GM12865 (cell line): ENCODE data around the gene BRINP1.

Experiments used
- DNase-seq: peaks from one replicate; pipeline ENCODE4 v3.0.0; 2010; ENCODE audit warnings: low read depth
- H3K4me3 ChIP-seq: 2 replicates; pipeline ENCODE4 v1.5.1; 2011; ENCODE audit warnings: mild to moderate bottlenecking, low read depth, low read length, control low read depth
- CTCF ChIP-seq: IDR thresholded peaks from 2 replicates; pipeline ENCODE4 v1.5.1; 2011; ENCODE audit warnings: low read length, control low read depth, low read depth, inconsistent platforms; ENCODE audit not compliant: insufficient read depth; ENCODE audit errors: missing control alignments

BRINP1 gene

DNA sequence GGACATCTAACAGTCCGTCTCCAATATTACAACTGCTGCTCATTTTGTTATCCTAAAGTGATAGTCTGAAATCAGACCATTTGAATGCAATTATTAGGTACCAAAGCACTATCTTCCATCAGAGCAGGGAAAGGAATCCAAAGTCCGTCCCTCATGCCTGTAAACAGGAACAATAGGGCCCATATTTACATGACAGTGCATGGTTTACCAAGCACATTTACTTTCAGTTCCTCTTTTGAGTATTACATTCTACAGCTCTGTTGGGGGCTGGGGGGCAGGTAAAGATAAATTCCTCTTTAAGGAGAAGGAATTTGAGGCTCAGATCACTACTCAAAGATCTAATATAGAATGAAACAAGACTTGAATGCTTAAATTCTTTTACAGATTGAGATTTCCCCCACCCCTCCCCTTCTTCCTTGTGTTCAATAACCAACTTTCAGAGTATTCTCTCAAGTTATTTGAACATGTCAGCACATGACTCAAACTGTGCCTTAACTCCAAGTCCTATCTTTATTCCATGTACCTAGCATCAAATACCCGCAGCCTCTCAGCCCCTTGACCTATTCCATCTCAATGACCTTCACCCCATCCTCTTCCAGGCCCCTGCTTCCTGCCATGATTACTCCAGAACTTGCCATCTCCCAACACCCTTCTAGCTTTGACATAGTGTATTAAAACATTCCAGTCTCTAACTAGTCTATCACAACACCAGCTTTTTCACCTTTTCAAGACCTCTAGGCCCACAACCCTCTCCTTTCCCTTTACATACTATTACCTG lies 71.0 kb downstream of the BRINP1 start:
- no peak for TF ChIP-seq CTCF
- peak; percentile 6 for DNase-seq
- no peak overlapping the region for H3K4me3 ChIP-seq

DNA sequence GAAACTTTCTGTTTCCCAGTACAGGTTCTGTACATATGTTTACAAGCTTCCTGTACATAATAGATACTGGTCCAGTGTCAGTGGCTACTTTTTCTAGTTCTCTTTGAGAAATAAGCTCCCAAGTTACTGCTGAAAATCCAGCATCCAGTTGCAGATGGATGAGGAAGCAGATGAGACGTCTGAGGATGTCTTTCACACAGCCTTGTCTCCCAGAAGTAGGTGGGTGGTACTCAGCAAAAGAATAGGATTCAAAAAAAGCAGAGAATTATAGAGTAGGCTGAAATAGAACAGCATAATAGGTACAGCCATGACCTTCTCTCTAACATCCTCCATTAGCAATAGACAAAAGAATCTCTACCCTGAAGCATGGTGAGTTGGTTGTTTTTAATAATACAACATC lies 77.7 kb downstream of the BRINP1 start:
- H3K4me3 ChIP-seq: no peak overlapping the region
- DNase-seq: no peak
- no peak for TF ChIP-seq CTCF

GRCh38 chr9:119289740-119290433 lies 79.3 kb downstream of the BRINP1 start:
- DNase-seq: peak; percentile 73
- peak; percentile 76 for TF ChIP-seq CTCF
- H3K4me3 ChIP-seq: no peak overlapping the region

DNA sequence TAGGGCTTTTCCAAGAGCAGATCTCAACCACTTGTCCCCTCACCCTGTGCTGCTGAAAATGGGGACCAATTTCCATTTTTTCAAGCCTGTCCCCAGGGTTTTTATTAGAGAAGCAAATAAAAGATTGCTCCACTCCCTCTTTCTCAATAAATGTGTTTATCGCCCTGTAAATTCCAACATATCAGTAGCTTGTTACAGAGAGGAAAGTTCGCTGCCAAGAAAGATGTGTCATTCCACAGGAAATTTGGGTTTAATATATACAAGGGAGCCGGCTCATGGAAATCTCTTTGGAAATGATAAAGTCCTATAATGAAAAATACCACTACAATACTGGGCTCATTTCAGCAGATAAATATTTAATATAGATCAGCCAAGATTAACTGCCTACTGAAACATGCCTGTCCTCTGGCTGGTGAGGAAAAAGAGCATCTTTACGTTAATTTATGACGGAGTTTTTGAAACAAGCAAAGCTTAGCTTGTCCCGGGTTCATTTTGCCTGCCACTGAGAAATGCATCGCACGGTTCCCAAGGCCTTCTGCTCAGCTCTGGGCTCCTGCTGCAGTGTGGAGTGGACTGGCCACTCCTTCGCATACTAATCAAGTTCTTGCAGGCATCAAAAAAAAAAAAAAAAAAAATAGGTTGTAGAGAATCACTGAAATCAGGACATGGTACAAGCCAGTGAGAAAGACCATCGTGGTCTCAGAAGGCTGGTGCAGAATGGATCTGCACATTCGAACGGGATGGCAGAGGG lies 84.5 kb downstream of the BRINP1 start:
- H3K4me3 ChIP-seq: no peak overlapping the region
- TF ChIP-seq CTCF: no peak
- DNase-seq: no peak

DNA sequence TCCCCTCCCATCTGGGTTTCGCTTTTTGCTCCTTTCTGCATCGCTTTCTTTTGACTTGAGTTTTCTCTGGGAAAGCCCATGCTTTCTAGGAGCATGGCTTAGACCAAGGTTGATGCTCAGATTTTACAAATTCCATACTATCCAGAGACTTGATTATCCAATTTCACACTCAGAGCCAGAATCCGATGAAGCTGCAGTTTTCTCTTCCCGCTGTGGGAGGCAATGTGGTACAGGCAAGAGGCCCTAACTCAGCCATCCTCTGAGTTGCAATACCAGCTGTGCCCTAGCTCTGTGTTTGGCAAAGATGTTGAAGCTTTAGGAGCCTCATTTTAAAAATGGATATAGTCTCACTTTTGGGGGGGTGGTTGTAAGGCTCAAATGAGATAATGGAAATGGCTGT lies 85.1 kb downstream of the BRINP1 start:
- H3K4me3 ChIP-seq: no peak overlapping the region
- peak; percentile 2 for DNase-seq
- no peak for TF ChIP-seq CTCF

- no peak overlapping the region for H3K4me3 ChIP-seq
- DNase-seq: no peak
These were observed 86.0 kb downstream of the BRINP1 start for GRCh38 chr9:119283078-119283794.

More at GRCh38 chr9:119283078-119283794, 86.0 kb downstream of the BRINP1 start:
- TF ChIP-seq CTCF: no peak
